WTC11 (cell line): ENCODE measurements around the gene OGFOD3. TPM values are rescaled to one million over a fixed set of nuclear protein-coding genes. Genes with fewer than 3 reads are reported as not detected.

ENCODE experiments used
- CREB1 ChIP-seq: sonication (generic); formaldehyde crosslinking; IDR thresholded peaks from 2 replicates; pipeline ENCODE4 v1.8.0; 2023; ENCODE audit warnings: mild to moderate bottlenecking, missing genetic modification reagents
- E2F1 ChIP-seq: sonication (generic); formaldehyde crosslinking; IDR thresholded peaks from 2 replicates; pipeline ENCODE4 v1.8.0; 2022; ENCODE audit warnings: mild to moderate bottlenecking, missing genetic modification reagents
- ELF4 ChIP-seq: sonication (generic); formaldehyde crosslinking; IDR thresholded peaks from 2 replicates; pipeline ENCODE4 v1.8.1; 2022; ENCODE audit warnings: low read depth, mild to moderate bottlenecking, moderate library complexity, missing genetic modification reagents
- EMX1 ChIP-seq: fragments of 250-450 bp; sonication (Bioruptor Pico); IDR thresholded peaks from 2 replicates; pipeline ENCODE4 v1.8.0; 2021; ENCODE audit warnings: mild to moderate bottlenecking
- ESRRA ChIP-seq: sonication (generic); formaldehyde crosslinking; IDR thresholded peaks from 2 replicates; pipeline ENCODE4 v1.8.1; 2022; ENCODE audit warnings: mild to moderate bottlenecking, missing genetic modification reagents, borderline replicate concordance
- FOXJ3 ChIP-seq: sonication (generic); formaldehyde crosslinking; IDR thresholded peaks from 2 replicates; pipeline ENCODE4 v1.9.0; 2021; ENCODE audit warnings: missing genetic modification reagents, mild to moderate bottlenecking, borderline replicate concordance
- FOXK1 ChIP-seq: sonication (generic); formaldehyde crosslinking; IDR thresholded peaks from 2 replicates; pipeline ENCODE4 v1.8.0; 2022; ENCODE audit warnings: mild to moderate bottlenecking, moderate library complexity, missing genetic modification reagents
- HMGA2 ChIP-seq: fragments of 250-450 bp; sonication (Bioruptor Pico); IDR thresholded peaks from 2 replicates; pipeline ENCODE4 v1.4.0; 2021; ENCODE audit warnings: mild to moderate bottlenecking, moderate library complexity
- HMGXB4 ChIP-seq: sonication (generic); formaldehyde crosslinking; IDR thresholded peaks from 2 replicates; pipeline ENCODE4 v1.8.1; 2023; ENCODE audit warnings: mild to moderate bottlenecking, moderate library complexity, missing genetic modification reagents
- MYBL2 ChIP-seq: sonication (generic); formaldehyde crosslinking; IDR thresholded peaks from 2 replicates; pipeline ENCODE4 v1.8.1; 2023; ENCODE audit warnings: mild to moderate bottlenecking, moderate library complexity, missing genetic modification reagents
- NFATC4 ChIP-seq: fragments of 250-450 bp; sonication (Bioruptor Pico); IDR thresholded peaks from 2 replicates; pipeline ENCODE4 v1.9.0; 2021; ENCODE audit warnings: mild to moderate bottlenecking
- NFYB ChIP-seq: sonication (generic); formaldehyde crosslinking; conservative IDR thresholded peaks from 2 replicates; pipeline ENCODE4 v1.8.0; 2022; ENCODE audit warnings: low read depth, missing genetic modification reagents
- OVOL2 ChIP-seq: fragments of 250-450 bp; sonication (Bioruptor Pico); IDR thresholded peaks from 2 replicates; pipeline ENCODE4 v1.9.0; 2021; ENCODE audit warnings: mild to moderate bottlenecking, borderline replicate concordance
- PRRX2 ChIP-seq: fragments of 250-450 bp; sonication (Bioruptor Pico); IDR thresholded peaks from 2 replicates; pipeline ENCODE4 v1.8.0; 2021; ENCODE audit warnings: mild to moderate bottlenecking
- RELA ChIP-seq: sonication (generic); formaldehyde crosslinking; IDR thresholded peaks from 2 replicates; pipeline ENCODE4 v1.8.1; 2022; ENCODE audit warnings: missing genetic modification reagents, mild to moderate bottlenecking, borderline replicate concordance
- SOX15 ChIP-seq: fragments of 250-450 bp; sonication (Bioruptor Pico); IDR thresholded peaks from 2 replicates; pipeline ENCODE4 v1.9.0; 2021; ENCODE audit warnings: mild to moderate bottlenecking
- SP1 ChIP-seq: sonication (generic); formaldehyde crosslinking; conservative IDR thresholded peaks from 2 replicates; pipeline ENCODE4 v1.8.1; 2022; ENCODE audit warnings: missing genetic modification reagents
- STAT6 ChIP-seq: sonication (generic); formaldehyde crosslinking; conservative IDR thresholded peaks from 2 replicates; pipeline ENCODE4 v1.8.1; 2023; ENCODE audit warnings: mild to moderate bottlenecking, low read depth, missing genetic modification reagents, moderate library complexity
- ZBTB21 ChIP-seq: sonication (generic); formaldehyde crosslinking; IDR thresholded peaks from 2 replicates; pipeline ENCODE4 v1.8.1; 2023; ENCODE audit warnings: mild to moderate bottlenecking, missing genetic modification reagents, borderline replicate concordance
- ZBTB43 ChIP-seq: sonication (generic); formaldehyde crosslinking; IDR thresholded peaks from 2 replicates; pipeline ENCODE4 v1.8.1; 2023; ENCODE audit warnings: mild to moderate bottlenecking, missing genetic modification reagents
- ZNF121 ChIP-seq: sonication (generic); formaldehyde crosslinking; IDR thresholded peaks from 2 replicates; pipeline ENCODE4 v1.8.0; 2023; ENCODE audit warnings: missing genetic modification reagents
- ZNF232 ChIP-seq: sonication (generic); formaldehyde crosslinking; IDR thresholded peaks from 2 replicates; pipeline ENCODE4 v1.8.0; 2022; ENCODE audit warnings: mild to moderate bottlenecking, missing genetic modification reagents
- ZNF317 ChIP-seq: sonication (generic); formaldehyde crosslinking; IDR thresholded peaks from 2 replicates; pipeline ENCODE4 v1.8.1; 2023; ENCODE audit warnings: low read depth, mild to moderate bottlenecking, moderate library complexity, missing genetic modification reagents, borderline replicate concordance
- ZNF532 ChIP-seq: fragments of 250-450 bp; sonication (Bioruptor Pico); IDR thresholded peaks from 2 replicates; pipeline ENCODE4 v1.9.0; 2021; ENCODE audit warnings: mild to moderate bottlenecking, borderline replicate concordance
- ZNF671 ChIP-seq: fragments of 250-450 bp; sonication (Bioruptor Pico); IDR thresholded peaks from 2 replicates; pipeline ENCODE4 v1.8.0; 2021; ENCODE audit warnings: mild to moderate bottlenecking
- total RNA-seq: library from RNA; stranded (reverse); gene quantifications from 3 replicates; pipeline ENCODE4 v1.2.3, GENCODE V29; 2021

OGFOD3 gene
- total RNA-seq, 1 experiment from 2014 or later: 20.4 TPM

- no peak for TF ChIP-seq SOX15 (CRISPR knock-in tag)
- peak; percentile 95 for TF ChIP-seq SP1 (CRISPR knock-in tag)
- TF ChIP-seq CREB1: no peak; the same call in 1 of the 2 replicates
- TF ChIP-seq ZNF532 (CRISPR knock-in tag): no peak
- no peak; the same call in 1 of the 2 replicates for TF ChIP-seq ZBTB21
- TF ChIP-seq E2F1: no peak
- TF ChIP-seq EMX1: no peak
- TF ChIP-seq NFATC4 (CRISPR knock-in tag): no peak
- no peak for TF ChIP-seq PRRX2 (CRISPR knock-in tag)
- no peak for TF ChIP-seq ZNF121 (CRISPR knock-in tag)
- TF ChIP-seq STAT6 (CRISPR knock-in tag): no peak
- TF ChIP-seq ZNF317 (CRISPR knock-in tag): 0 out of 2 replicates have a peak, but pooled peaks have one; percentile 16
- no peak; the same call in none of the 2 replicates for TF ChIP-seq HMGXB4 (CRISPR knock-in tag)
- TF ChIP-seq ZNF232 (CRISPR knock-in tag): peak; percentile 54; the same call in 1 of the 2 replicates
- peak; percentile 48; the same call in 1 of the 2 replicates for TF ChIP-seq ESRRA (CRISPR knock-in tag)
- peak; percentile 77; the same call in 1 of the 2 replicates for TF ChIP-seq FOXK1 (CRISPR knock-in tag)
- no peak for TF ChIP-seq OVOL2 (CRISPR knock-in tag)
- TF ChIP-seq ZBTB43 (CRISPR knock-in tag): peak; percentile 56; the same call in 1 of the 2 replicates
- TF ChIP-seq HMGA2 (CRISPR knock-in tag): no peak
- TF ChIP-seq ZNF671 (CRISPR knock-in tag): no peak
- TF ChIP-seq MYBL2 (CRISPR knock-in tag): peak; percentile 40; the same call in 1 of the 2 replicates
- TF ChIP-seq NFYB (CRISPR knock-in tag): no peak
- TF ChIP-seq RELA (CRISPR knock-in tag): no peak
- 0 out of 2 replicates have a peak, but pooled peaks have one; percentile 67 for TF ChIP-seq ELF4 (CRISPR knock-in tag)
- TF ChIP-seq FOXJ3 (CRISPR knock-in tag): no peak
These were observed 32.1 kb upstream of the OGFOD3 start, which contains the start of gene CYBC1 (continued) for GRCh38 chr17:82450357-82451106.
